Dermis blood vessel endothelial cell (primary cell): ENCODE data around the gene KRT81. TPM values are rescaled to one million over a fixed set of nuclear protein-coding genes. Genes with fewer than 3 reads are reported as not detected.
"Not testable (repeated sequence)": the region's sequence is repeated elsewhere in the genome, so short reads cannot be mapped to it uniquely, and the experiment has no call there.

Source experiments
- DNase-seq: peaks from one replicate; pipeline ENCODE4 v3.0.0; 2010
- total RNA-seq: library from RNA; depleted of rRNA; stranded (reverse); fragments of >200 nt; gene quantifications from 2 replicates; pipeline ENCODE4 v1.2.3, GENCODE V29; 2014

Gene KRT81
- total RNA-seq, 1 donor from 2014 or later = not detected

- DNase-seq = not testable (repeated sequence)
Measured at GRCh38 chr12:52252175-52252615, 39.1 kb downstream of the KRT81 start.

GRCh38 chr12:52251367-52252051 is 39.8 kb downstream of the KRT81 start:
- DNase-seq = no peak

DNA sequence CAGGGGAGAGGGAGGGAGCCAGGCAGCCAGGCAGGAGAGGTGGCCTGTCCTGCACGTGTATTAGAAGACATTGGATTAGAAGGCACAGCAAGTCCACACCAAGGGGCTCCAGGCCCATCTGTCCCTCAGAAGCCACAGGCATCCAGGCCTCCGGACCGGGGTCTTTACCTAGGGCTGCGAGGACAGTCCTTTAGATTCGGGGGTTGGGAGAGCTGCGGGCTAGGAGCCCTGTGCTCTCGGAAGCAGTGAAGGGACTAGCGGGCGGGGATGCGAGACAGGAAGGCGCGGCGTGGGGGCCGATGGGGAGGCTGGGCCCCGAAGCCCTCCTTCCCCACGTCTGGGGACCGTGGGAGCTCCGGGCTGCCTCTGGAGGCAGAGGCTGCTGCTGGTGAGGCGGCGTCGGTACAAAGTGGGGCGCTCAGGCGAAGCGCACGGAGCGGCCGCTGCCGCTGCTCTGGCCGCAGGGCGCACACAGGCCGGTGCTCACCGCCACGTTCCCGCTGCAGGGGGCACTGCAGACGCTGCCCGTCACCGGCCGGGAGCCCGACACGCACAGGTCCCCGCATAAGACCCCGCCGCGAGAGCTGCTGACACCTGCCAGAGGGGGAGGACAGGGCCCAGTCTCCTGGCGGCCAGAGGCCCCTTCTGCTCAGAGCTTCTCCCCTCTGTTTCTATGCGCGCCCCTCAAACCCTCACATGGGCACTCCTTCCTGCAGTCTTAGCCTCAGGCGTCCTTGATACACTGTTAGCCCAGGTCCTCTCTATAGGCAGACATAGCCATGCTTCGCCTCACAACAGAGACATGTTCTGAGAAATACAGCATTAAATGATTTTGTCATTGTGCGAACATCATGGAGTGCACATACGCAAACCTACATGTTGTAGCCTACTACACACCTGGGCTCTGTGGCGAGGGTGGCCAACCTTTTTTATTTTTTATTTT is 41.0 kb downstream of the KRT81 start:
- no peak for DNase-seq

GRCh38 chr12:52249511-52250047 is 41.8 kb downstream of the KRT81 start:
- DNase-seq = no peak

DNA sequence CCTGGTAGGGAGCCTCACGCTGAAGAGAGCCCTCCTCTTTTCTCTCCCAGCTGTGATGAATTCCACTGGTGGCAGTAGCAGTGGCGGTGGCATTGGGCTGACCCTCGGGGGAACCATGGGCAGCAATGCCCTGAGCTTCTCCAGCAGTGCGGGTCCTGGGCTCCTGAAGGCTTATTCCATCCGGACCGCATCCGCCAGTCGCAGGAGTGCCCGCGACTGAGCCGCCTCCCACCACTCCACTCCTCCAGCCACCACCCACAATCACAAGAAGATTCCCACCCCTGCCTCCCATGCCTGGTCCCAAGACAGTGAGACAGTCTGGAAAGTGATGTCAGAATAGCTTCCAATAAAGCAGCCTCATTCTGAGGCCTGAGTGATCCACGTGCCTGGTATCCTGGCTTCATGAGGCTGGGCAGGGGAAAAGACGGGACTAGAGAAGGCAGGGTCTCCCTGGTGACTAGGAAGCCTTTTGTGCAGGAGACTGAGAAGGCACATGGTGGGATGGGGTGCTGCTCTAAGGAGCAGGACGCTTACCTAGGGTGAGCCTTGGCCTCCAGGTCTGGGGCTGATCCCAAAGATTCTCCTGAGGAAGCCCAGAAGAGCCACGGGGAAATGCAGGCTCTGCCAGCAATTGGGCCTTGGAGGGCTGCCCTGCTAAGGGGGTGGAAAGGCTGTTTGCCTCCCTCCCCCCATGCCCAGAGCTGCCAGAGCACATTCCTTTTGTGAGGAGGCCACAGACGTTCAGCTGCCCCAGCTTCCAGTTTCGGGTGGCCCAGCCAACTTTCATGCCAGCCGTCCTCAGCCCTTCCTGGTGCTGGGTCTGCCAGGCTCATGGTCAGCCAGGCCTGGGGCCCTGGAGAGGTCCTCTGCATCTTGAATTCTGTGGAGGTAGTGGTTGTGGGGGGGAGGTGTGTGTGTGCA is 42.5 kb downstream of the KRT81 start:
- DNase-seq = no peak

DNA sequence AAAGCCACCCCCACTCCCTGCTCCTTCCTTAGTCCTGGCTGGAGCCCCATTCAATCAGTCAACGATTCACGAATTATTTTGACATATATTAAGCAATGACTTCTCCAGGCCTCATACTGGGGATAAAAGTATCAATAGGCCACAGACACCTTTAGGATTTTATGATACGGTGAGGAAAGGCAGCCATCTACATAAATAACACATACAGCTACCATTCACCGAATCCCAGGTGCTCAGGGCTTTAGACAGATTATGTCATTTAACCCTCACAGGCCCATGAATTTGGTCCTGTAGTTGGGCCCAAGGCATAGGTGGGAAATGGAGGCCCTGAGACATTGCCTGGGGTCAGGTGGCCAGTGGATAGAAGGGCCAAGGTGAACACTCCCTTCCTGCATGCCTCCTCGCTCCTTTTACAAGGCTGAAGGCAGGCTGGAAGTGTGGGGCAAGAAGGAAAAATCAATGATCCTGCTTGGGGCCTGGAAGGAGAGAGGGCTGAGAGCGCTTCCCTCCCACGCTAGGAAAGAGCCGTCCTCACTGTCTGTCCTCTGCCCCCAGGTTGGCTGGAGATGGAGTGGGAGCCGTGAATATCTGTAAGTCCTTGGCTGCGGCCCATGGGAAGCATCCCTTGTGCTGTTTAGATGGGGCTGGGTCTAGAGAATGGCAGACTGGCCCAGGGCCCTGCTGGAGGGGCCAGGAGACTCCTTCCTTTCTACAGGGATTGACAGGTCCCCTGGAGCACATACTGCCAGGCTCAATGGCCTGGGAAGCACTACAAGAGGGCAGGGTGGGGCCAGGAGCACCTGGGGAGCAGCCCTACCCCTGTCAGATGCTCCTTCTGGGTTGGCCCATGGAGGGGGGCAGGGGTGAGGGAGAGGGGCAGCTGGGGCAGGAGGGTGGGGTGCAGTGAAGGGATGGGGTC is 43.5 kb downstream of the KRT81 start:
- DNase-seq = no peak

- no peak for DNase-seq
Measured at GRCh38 chr12:52246720-52247621, 44.4 kb downstream of the KRT81 start.

DNA sequence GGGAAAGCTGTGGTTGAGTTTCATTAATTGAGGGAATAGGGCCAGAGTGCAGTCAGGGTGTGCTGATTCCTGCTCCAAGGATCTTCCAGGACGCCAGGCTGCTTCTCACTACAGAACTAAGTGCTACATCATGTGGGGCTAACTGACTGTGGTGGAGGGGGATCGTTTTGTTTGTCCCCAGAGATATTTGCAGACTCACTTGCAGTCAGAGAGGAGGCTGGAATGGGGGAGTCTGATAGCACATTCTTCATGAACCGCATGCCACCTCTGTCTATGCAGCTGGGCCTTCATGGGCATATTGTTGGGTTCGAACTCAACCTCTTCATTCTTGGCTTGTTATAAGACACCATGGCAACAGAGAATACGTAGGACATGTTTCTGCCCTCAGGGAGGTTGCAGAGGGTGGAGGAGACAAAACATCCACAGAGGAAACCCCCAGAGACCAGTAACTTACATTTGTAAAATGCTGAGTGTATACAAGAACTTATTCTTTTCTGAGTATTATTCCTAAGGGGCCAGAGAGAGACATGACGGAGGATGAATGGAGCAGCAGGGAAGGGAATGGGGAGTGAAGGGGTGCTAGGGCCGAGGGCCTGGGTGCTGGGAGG is 45.3 kb downstream of the KRT81 start:
- DNase-seq = no peak

DNA sequence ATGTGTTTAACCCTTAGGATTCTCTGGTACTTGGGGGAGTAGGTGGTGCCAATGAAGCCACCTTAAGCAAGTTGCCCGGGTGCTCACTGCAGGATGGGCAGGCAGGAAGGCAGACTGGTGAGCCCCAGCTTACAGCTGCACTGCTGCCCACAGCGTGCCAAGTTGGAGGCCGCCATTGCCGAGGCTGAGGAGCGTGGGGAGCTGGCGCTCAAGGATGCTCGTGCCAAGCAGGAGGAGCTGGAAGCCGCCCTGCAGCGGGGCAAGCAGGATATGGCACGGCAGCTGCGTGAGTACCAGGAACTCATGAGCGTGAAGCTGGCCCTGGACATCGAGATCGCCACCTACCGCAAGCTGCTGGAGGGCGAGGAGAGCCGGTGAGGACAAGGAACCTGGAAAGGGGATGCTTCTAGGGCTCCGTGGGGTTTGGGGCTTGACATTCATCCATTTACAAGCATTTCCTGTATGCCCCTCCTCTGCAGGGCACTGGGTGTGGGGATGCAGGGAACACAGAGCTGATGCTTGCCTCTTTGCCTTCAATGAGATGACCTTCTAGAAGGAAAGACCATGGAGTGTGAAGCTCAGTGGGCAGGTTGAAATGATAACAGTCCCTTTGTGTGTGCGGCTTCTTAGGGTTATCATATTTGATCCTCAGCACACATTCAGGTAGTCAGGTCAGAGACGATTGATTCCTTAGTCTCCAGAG is 45.9 kb downstream of the KRT81 start:
- no peak for DNase-seq

- DNase-seq = no peak
Measured at GRCh38 chr12:52244615-52244994, 46.7 kb downstream of the KRT81 start.

DNA sequence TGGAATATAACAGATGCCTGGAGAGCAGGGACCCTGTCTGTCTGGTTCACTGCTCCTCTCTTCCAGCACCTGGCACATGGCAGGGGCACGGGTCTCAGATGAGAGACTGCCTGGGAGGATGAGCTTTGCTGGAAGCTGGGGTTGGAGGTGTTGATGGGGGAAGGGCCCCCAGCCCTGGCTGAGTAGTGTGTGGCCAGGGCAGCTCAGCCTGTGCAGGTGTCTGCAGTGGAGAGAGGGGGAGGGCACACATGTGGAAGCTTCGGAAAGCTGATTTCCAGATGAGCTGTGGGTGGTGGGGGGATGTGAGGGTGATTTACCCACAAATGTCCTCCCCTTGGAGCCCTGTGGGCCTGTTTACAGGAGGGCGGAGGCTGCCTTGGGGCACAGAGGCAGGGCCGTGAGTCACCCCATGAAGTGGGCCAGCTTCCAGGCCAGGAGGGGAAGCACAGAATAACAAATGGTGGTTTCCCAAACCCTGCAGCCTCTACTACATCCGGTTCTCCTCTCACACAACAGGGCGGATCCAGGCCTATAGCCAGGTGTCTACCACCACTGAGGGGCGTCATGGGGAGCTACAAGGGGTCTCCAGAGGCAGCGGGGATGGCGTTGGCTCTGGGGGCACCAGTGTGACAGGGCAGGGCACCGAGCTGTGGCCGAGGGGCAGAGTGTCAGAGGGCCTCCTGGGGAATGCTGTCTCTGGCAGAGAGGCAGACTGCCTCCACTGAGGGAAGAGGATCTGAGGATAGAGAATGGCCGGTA is 47.3 kb downstream of the KRT81 start:
- DNase-seq = peak; percentile 82

GRCh38 chr12:52243259-52243855 is 48.0 kb downstream of the KRT81 start:
- DNase-seq = peak; percentile 40

- DNase-seq = no peak
Measured at GRCh38 chr12:52242442-52243258, 48.7 kb downstream of the KRT81 start.

DNA sequence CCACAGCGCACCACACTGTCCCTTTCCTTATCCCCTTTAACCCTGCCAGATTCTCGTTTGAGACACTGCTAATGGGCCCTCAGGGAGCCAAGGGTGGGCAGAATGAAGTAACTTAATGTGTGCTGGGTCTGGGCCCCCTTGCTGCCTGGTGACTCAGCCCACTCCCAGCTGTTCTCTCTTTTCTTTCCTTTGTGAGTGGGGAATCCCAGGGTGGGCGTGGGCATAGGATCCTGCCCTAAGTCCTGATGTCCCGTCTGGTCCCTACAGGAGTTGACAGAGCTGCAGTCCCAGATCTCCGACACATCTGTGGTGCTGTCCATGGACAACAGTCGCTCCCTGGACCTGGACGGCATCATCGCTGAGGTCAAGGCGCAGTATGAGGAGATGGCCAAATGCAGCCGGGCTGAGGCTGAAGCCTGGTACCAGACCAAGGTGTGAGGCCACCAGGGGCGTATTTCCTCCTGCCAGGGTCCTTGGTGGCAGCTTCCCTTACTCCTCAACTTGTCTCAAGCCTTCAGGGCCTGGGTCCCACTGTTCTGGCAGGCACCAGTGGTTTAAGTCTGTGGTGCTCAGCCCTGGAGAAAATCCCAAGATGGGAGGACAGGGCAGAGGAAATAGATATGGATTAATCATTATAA is 50.0 kb downstream of the KRT81 start:
- no peak for DNase-seq

- DNase-seq = not testable (repeated sequence)
Measured at GRCh38 chr12:52240247-52240646, 51.1 kb downstream of the KRT81 start.

- DNase-seq = no peak
Measured at GRCh38 chr12:52239767-52240166, 51.6 kb downstream of the KRT81 start.
